Right cardiac atrium (tissue), 5 donors: Measurements from ENCODE around the gene UBE2K. TPM values are rescaled to one million over a fixed set of nuclear protein-coding genes. Genes with fewer than 3 reads are reported as not detected.
"Not testable (repeated sequence)": the region's sequence is repeated elsewhere in the genome, so short reads cannot be mapped to it uniquely, and the experiment has no call there.

Experiments used
- ATAC-seq, 2 donors: fragments of 200-7000 bp; cut with Tn5 transposase; one replicate each; pipeline versions ENCODE4 v1.8.0 to v1.9.1; 2020; ENCODE audit warnings: moderate library complexity in 2 of 2, mild to moderate bottlenecking in 1 of 2
- DNase-seq, 3 donors: peaks; one replicate each; pipeline ENCODE4 v3.0.0-alpha.2; 2020
- H3K27ac ChIP-seq: one replicate; pipeline ENCODE4 v1.5.1; 2013; ENCODE audit warnings: mild to moderate bottlenecking, low read length, control low read depth, moderate library complexity
- H3K27me3 ChIP-seq: one replicate; pipeline ENCODE4 v1.6.1; 2013; ENCODE audit not compliant: control insufficient read depth, insufficient read depth
- H3K4me1 ChIP-seq: one replicate; pipeline ENCODE4 v1.6.1; 2013; ENCODE audit warnings: low read length; ENCODE audit not compliant: control insufficient read depth, insufficient read depth
- H3K4me3 ChIP-seq: one replicate; pipeline ENCODE4 v1.5.1; 2013; ENCODE audit warnings: low read length, control low read depth
- H3K9me3 ChIP-seq: one replicate; pipeline ENCODE4 v1.6.1; 2013; ENCODE audit warnings: low read length; ENCODE audit not compliant: control insufficient read depth
- WGBS: extraction: QIAGEN DNeasy Blood & Tissue Kit; methylation state at CpG from one replicate; pipeline ENCODE4 v1.1.7; 2013; 5-methylcytosine and 5-hydroxymethylcytosine counted together
- intact Hi-C, 4 donors: fragments of 100-400 bp; cut with DNase I; formaldehyde crosslinking; loops; one replicate each; pipeline versions ENCODE4 v1.11.0 to v1.14.0; 2022 to 2023
- polyA plus RNA-seq: library from polyadenylated mRNA; stranded (reverse); fragments of 200-250 nt; gene quantifications from one replicate; pipeline ENCODE4 v1.2.3, GENCODE V29; 2013
- total RNA-seq, 4 donors: library from RNA; stranded (reverse); fragmentation: NEBNext Ultra II Directional; extraction: Animal tissue kit (Norgen Biotek cat#: 25700); gene quantifications; one replicate each; pipeline ENCODE4 v1.2.1, GENCODE V29; 2021
- donor health status: healthy with polysubstance abuse.
- donor health status: DM: no; HTN: yes; CAD: no.
- donor health status: DM: no; HTN: no; CAD: no.
- donor health status: DM: no; HTN: yes; CAD: no; lungs with severe emphysema.
- donor health status: DM: yes; HTN: yes; CAD: no.

Gene UBE2K
- total and polyA plus RNA-seq, 5 donors = 38.2 to 59.5 (median 56.9) TPM

DNA sequence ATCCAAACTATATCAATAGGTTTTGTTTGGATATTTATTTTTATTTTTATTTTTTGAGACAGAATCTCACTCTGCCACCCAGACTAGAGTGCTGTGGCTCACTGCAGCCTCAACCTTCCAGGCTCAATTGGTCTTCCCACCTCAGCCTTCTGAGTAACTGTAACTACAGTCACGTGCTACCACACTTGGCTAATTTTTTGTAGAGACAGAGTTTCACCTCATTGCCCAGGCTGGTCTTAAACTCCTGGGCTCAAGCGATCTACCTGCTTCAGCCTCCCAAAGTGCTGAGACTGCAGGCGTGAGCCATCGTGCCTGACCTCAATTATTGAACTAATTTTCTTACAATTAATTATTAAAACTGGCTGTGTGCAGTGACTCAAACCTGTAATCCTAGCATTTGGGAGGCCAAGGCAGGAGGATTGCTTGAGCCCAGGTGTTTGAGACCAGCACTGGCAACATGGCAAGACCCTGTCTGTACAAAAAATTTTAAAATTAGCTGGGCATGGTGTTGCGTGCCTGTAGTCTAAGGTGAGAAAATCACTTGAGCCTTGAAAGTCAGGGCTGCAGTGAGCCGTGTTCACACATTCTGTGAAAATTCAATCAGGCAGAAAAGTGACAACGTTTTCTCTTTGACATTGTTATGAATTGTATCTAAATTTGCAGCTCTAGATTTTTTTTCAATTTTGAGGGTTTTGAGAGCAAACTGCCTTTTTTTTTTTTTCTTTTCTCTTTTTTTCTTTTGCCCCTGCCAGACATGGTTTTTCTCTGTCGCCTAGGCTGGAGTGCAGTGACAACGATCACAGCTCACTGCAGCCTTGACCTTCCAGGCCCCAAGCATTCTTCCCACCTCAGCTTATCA, 66.0 kb downstream of the UBE2K start:
- Histone ChIP-seq H3K27ac (no peak overlapping the region), H3K9me3 (no peaks in the 10 kb centered on the region), H3K27me3 (no peaks in the 10 kb centered on the region), H3K4me1 (no peaks in the 10 kb centered on the region), H3K4me3 (no peak overlapping the region)
- ATAC-seq (no peak), DNase-seq (no peak)
- intact Hi-C loops = no loop called here
- WGBS = 92% methylated on average over 9 of the region's 9 CpGs

DNA sequence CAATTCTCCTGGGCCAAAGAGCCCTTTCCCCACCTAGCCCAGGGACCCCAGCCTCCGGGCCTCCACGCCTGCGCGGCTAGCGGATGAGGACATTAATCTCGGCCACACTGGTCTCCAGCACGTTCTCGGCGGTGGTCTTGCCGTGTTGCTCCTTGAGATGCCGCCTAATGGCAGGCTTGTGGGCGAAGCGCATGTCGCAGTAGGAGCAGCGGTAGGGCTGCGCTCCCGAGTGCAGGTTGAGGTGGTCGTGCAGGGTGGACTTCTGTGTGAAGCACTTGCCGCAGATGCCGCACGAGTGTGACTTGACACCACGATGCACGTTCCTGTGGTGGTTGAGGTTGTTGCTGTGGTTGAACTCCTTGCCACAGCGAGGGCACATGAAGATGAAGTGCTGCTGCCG, 72.1 kb downstream of the UBE2K start:
- Histone ChIP-seq H3K27ac (no peak overlapping the region), H3K4me1 (no peaks in the 10 kb centered on the region), H3K4me3 (no peak overlapping the region), H3K27me3 (no peaks in the 10 kb centered on the region), H3K9me3 (no peaks in the 10 kb centered on the region)
- DNase-seq = no peak
- 97% methylated on average over 25 of the region's 25 CpGs for WGBS
- intact Hi-C loops = no loop called here
- ATAC-seq = peak in 1 of 2 donors; percentile 42

DNA sequence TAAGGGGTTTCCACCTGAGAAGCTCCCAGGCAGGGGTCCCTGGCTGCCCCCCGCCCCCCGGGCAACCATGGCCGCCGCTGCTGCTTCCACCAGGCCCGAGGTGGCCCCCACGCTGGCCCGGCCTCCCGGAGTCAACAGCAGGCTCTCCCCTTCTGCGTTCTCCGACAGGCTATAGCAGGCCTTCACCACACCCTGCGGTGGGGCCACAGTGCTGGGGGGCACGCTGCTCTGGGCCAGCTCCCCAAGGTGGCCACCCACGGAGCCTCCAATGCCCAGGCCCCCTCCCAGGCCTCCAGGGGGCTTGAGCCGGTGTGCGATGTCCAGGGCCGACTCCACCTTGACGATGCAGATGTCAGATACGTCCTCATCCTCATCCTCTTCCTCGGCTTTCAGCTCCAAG, 72.5 kb downstream of the UBE2K start:
- ATAC-seq = peak; percentile 26 to 46
- no peak overlapping the region for H3K27ac ChIP-seq
- no peaks in the 10 kb centered on the region for H3K9me3 ChIP-seq
- intact Hi-C loops = no loop called here
- 96% methylated on average over 19 of the region's 19 CpGs for WGBS
- H3K4me3 ChIP-seq = no peak overlapping the region
- no peaks in the 10 kb centered on the region for H3K4me1 ChIP-seq
- no peak for DNase-seq
- no peaks in the 10 kb centered on the region for H3K27me3 ChIP-seq

DNA sequence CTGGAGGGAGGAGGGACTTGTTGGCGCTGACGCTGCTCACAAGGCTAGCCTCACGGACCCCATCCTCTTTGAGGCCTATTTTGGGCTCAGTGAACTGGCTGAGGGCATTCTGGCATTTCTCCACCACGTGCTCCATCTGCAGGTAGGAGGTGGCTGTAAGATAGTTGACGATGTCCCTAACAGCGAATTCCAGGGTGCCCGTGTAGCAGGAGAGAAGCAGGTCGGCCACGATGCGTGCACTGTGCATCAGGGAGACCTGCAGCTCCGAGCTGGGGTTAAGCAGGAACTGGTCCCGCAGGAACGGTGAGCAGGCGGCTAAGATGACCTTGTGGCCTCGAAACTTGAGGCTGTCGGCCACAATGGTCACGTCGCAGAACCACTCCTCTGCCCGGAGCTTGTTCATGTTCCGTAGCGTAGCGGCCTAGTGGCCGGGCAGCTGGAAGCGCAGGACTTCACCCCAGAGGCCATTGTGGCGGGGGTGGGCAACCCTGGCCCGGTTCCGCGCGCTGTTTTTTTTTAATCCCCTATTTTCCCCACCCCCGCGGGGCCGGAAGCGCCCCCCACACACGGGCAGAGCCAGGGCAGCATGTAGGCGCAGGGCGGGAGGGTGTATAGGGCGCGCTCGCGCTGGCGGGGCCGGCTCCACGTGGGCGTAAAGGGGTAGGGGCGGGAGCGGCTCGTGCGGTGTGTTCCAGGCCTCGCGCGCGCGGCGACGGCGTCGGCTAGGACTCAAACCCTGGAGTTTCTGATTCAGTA, 73.2 kb downstream of the UBE2K start:
- WGBS = 93% methylated on average over 57 of the region's 57 CpGs
- no peaks in the 10 kb centered on the region for H3K27me3 ChIP-seq
- H3K4me3 ChIP-seq = no peak overlapping the region
- H3K27ac ChIP-seq = no peak overlapping the region
- H3K4me1 ChIP-seq = no peaks in the 10 kb centered on the region
- DNase-seq = no peak
- ATAC-seq = peak in 1 of 2 donors; percentile 54
- H3K9me3 ChIP-seq = no peaks in the 10 kb centered on the region
- intact Hi-C loops = no loop called here

DNA sequence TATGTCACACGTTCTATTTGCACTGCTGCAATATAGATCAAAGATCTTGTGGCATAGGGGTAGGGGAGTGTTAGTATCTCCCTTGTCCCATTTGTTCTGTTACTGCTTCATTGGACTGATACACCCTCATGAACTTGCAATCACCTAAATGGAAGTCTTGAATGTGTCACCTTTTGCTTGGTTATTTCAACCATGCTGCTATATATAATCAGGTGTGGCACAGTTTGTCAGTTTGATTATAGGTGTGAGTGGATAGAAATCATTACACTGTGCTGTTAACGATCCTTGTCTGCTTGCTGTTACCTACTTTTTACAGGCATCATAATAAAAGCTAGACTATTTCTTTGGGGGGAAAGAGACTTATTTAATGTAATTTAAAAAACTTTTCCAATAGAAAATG, 84.1 kb downstream of the UBE2K start:
- H3K27me3 ChIP-seq, H3K27ac ChIP-seq, H3K4me1 ChIP-seq, ATAC-seq, H3K9me3 ChIP-seq, DNase-seq, intact Hi-C loops, H3K4me3 ChIP-seq: not testable (repeated sequence)
- 74% methylated on average over 2 of the region's 2 CpGs for WGBS

DNA sequence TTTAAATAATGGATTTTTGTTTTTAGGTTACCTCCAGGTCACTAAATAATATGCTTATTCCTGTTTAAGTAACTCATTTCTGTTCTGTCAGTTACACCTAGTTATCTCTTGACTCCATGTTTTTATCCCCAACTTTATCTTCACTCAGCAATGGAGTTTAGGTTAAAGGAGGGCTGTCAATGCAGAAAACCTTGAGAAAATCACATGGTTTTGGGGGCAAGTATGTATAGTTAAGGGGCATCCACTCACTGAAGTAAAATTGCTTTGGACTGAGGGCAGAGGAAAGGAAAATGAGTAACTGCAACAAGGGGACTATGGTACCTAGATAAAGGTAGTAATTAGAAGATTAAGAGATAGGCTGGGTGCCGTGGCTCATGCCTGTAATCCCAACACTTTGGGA, 87.1 kb downstream of the UBE2K start:
- Histone ChIP-seq H3K27me3 (no peaks in the 10 kb centered on the region), H3K9me3 (no peaks in the 10 kb centered on the region), H3K27ac (no peak overlapping the region), H3K4me3 (no peak overlapping the region), H3K4me1 (no peaks in the 10 kb centered on the region)
- ATAC-seq (no peak), DNase-seq (no peak)
- WGBS = 40% methylated on average over 1 of the region's 1 CpG
- intact Hi-C loops = no loop called here

DNA sequence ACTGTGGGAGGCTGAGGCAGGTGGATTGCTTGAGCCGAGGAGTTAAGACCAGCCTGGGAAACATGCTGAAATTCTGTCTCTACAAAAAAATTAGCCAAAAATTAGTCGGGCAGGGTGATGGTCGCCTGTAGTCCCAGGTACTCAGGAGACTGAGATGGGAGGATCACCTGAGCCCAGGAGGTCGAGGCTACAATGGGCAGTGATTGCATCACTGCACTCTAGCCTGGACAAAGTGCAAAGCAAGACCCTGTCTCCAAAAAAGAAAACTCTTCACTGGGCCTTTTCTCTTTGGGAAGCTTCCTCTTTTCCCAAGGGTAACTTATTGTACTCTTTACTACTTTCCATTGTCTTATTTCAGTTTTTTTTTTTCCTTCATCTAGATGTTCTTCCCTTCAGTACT, 88.9 kb downstream of the UBE2K start:
- no peak overlapping the region for H3K27ac ChIP-seq
- intact Hi-C loops = no loop called here
- WGBS = 82% methylated on average over 4 of the region's 4 CpGs
- no peaks in the 10 kb centered on the region for H3K27me3 ChIP-seq
- no peaks in the 10 kb centered on the region for H3K9me3 ChIP-seq
- no peak for ATAC-seq
- no peak overlapping the region for H3K4me3 ChIP-seq
- no peaks in the 10 kb centered on the region for H3K4me1 ChIP-seq
- DNase-seq = no peak

DNA sequence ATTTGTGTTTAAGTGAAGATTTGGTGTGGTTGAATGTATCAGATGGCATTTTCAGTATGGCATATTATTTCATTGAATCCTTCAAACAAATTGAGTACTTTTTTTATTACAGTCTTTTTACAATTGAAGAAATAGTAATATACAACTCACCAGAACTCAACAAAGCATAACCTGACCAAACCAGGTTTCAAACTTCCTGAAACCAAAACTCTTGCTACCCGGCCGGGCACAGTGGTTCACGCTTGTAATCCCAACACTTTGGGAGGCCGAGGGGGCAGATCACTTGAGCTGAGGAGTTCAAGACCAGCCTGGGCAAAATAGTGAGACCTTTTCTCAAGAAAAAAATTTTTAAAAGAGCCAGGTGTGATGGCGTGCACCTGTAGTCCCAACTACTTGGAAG, 94.2 kb downstream of the UBE2K start:
- no peak for DNase-seq
- intact Hi-C loops = no loop called here
- no peaks in the 10 kb centered on the region for H3K27me3 ChIP-seq
- 92% methylated on average over 5 of the region's 5 CpGs for WGBS
- no peaks in the 10 kb centered on the region for H3K9me3 ChIP-seq
- H3K4me1 ChIP-seq = no peaks in the 10 kb centered on the region
- H3K4me3 ChIP-seq = no peak overlapping the region
- no peak overlapping the region for H3K27ac ChIP-seq
- no peak for ATAC-seq

DNA sequence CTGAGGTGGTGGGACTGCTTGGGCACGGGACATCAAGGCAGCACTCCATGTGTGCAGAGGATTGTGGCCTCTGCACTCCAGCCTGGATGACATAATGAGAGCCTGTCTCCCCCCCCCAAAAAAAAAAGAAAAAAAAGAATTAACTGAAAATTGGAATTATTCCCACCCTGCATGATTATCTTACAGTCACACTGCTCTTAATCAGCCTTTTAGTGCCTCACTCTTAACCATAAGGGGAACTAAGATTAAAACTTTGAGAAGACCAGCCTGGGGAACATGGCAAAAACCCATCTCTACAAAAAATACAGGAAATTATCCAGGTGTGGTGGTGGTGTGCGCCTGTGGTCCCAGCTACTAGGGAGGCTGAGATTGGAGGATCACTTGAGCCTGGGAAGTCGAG, 94.6 kb downstream of the UBE2K start:
- no peaks in the 10 kb centered on the region for H3K4me1 ChIP-seq
- DNase-seq = no peak
- no peak for ATAC-seq
- intact Hi-C loops = no loop called here
- H3K27me3 ChIP-seq = no peaks in the 10 kb centered on the region
- WGBS = 97% methylated on average over 3 of the region's 3 CpGs
- no peaks in the 10 kb centered on the region for H3K9me3 ChIP-seq
- H3K27ac ChIP-seq = no peak overlapping the region
- H3K4me3 ChIP-seq = no peak overlapping the region

DNA sequence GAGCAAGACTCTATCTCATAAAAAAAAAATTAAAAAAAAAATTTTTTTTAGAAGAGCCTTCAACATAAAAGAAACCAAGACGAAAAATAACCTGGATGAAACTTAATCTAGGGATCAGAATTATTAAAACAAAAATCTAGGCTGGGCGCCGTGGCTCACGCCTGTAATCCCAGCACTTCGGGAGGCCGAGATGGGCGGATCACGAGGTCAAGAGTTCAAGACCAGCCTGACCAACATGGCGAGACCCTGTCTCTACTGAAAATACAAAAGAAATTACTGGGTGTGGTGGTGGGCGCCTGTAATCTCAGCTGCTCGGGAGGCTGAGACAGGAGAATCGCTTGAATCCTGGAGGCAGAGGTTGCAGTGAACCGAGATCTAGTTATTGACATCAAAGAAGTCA, 95.0 kb downstream of the UBE2K start:
- H3K27me3 ChIP-seq, H3K4me3 ChIP-seq, H3K4me1 ChIP-seq, intact Hi-C loops, ATAC-seq, H3K9me3 ChIP-seq, H3K27ac ChIP-seq: not testable (repeated sequence)
- 95% methylated on average over 13 of the region's 13 CpGs for WGBS
- peak in 1 of 3 donors; percentile 47 for DNase-seq

DNA sequence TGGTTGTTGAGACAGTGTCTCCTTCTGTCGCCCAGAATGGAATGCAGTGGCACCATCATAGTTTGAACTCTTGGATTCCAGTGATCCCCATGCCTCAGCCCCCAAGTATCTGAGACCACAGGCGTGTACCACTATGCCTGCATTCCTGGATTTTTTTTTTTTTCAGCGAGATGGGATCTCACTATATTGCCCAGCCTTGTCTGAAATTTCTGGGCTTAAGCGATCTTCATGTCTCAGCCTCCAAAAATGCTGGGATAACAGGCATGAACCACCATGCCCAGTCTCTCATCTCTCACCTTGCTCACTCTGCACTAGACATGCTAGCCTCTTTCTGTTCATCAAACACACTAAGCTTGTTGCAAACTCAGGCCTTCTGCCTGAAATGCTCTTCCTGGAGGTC, 104.1 kb downstream of the UBE2K start:
- Histone ChIP-seq H3K27ac (no peak overlapping the region), H3K4me1 (no peaks in the 10 kb centered on the region), H3K9me3 (no peaks in the 10 kb centered on the region), H3K4me3 (no peak overlapping the region), H3K27me3 (no peaks in the 10 kb centered on the region)
- DNase-seq = no peak
- WGBS = 71% methylated on average over 4 of the region's 4 CpGs
- intact Hi-C loops = no loop called here
- no peak for ATAC-seq
